Right atrium auricular region (tissue), 2 donors: ENCODE data around the gene PKMYT1. TPM values are rescaled to one million over a fixed set of nuclear protein-coding genes. Genes with fewer than 3 reads are reported as not detected.

Experiments used
- DNase-seq: peaks from one replicate; pipeline ENCODE4 v3.0.0-alpha.2; 2019; ENCODE audit warnings: low spot score
- H3K27ac ChIP-seq, 2 donors: fragments of 200-600 bp; sonication (generic); 1 replicate in 1 of 2; 2 replicates in 1 of 2; pipeline ENCODE4 v1.5.1; 2016 to 2019
- H3K27me3 ChIP-seq, 2 donors: fragments of 200-600 bp; sonication (generic); one replicate each; pipeline versions ENCODE4 v1.5.1 to v1.6.0; 2017 to 2019
- H3K36me3 ChIP-seq: fragments of 200-600 bp; sonication (generic); one replicate; pipeline ENCODE4 v1.5.1; 2016
- H3K4me1 ChIP-seq, 2 donors: fragments of 200-600 bp; sonication (generic); one replicate each; pipeline versions ENCODE4 v1.5.1 to v1.6.0; 2017 to 2019
- H3K4me3 ChIP-seq, 2 donors: fragments of 200-600 bp; sonication (generic); 1 replicate in 1 of 2; 2 replicates in 1 of 2; pipeline ENCODE4 v1.5.1; 2017 to 2019; ENCODE audit warnings: mild to moderate bottlenecking in 1 of 2, moderate library complexity in 1 of 2
- H3K9me3 ChIP-seq, 2 donors: fragments of 200-600 bp; sonication (generic); one replicate each; pipeline ENCODE4 v1.5.1; 2019
- CTCF ChIP-seq, 2 donors: fragments of 200-600 bp; sonication (generic); IDR thresholded peaks; one replicate each; pipeline ENCODE4 v1.5.1; 2019; ENCODE audit warnings: antibody characterized with exemption in 2 of 2
- total RNA-seq, 2 donors: library from RNA; depleted of rRNA; stranded (reverse); fragments of >200 nt; gene quantifications; one replicate each; pipeline ENCODE4 v1.1.0, GENCODE V29; 2016

PKMYT1 gene
- total RNA-seq, 2 donors from 2014 or later: 0.52 to 0.98 TPM

- H3K36me3 ChIP-seq: no peaks in the 10 kb centered on the region
- no peaks in the 10 kb centered on the region for H3K9me3 ChIP-seq
- H3K27ac ChIP-seq: peak overlapping the region; percentile 80 to 90
- H3K4me1 ChIP-seq: peaks cover 0 to 41% of the 10 kb centered on the region in 2 donors
- no peak for TF ChIP-seq CTCF (IDR thresholded peaks at IDR 0.05)
- DNase-seq: no peak
- H3K4me3 ChIP-seq: no peak overlapping the region
- H3K27me3 ChIP-seq: no peaks in the 10 kb centered on the region
These were observed 5.2 kb upstream of the PKMYT1 start for GRCh38 chr16:2985462-2985861.

GRCh38 chr16:2983706-2984136 lies 3.5 kb upstream of the PKMYT1 start:
- TF ChIP-seq CTCF (IDR thresholded peaks at IDR 0.05): peak; percentile 98
- peak overlapping the region in 1 of 2 donors; percentile 31 for H3K4me3 ChIP-seq
- H3K27me3 ChIP-seq: no peaks in the 10 kb centered on the region
- peak; percentile 88 for DNase-seq
- H3K27ac ChIP-seq: peak overlapping the region in 1 of 2 donors; percentile 11
- H3K4me1 ChIP-seq: peaks cover 0 to 51% of the 10 kb centered on the region in 2 donors
- H3K9me3 ChIP-seq: no peaks in the 10 kb centered on the region
- H3K36me3 ChIP-seq: no peaks in the 10 kb centered on the region

- no peaks in the 10 kb centered on the region for H3K36me3 ChIP-seq
- no peak overlapping the region for H3K27ac ChIP-seq
- H3K4me1 ChIP-seq: peaks cover 0 to 51% of the 10 kb centered on the region in 2 donors
- H3K4me3 ChIP-seq: no peak overlapping the region
- no peaks in the 10 kb centered on the region for H3K27me3 ChIP-seq
- TF ChIP-seq CTCF (IDR thresholded peaks at IDR 0.05): no peak
- no peaks in the 10 kb centered on the region for H3K9me3 ChIP-seq
- no peak for DNase-seq
These were observed 2.2 kb upstream of the PKMYT1 start for GRCh38 chr16:2982402-2982801.

- DNase-seq: no peak
These were observed 1.6 kb upstream of the PKMYT1 start for GRCh38 chr16:2981899-2982250.

GRCh38 chr16:2981177-2981898 lies 1.1 kb upstream of the PKMYT1 start:
- Histone ChIP-seq H3K27me3 (no peaks in the 10 kb centered on the region), H3K27ac (no peak overlapping the region), H3K36me3 (no peaks in the 10 kb centered on the region), H3K9me3 (no peaks in the 10 kb centered on the region), H3K4me3 (peak overlapping the region in 1 of 2 donors; percentile 81), H3K4me1 (peaks cover 0 to 47% of the 10 kb centered on the region in 2 donors)
- DNase-seq: no peak
- TF ChIP-seq CTCF (IDR thresholded peaks at IDR 0.05): no peak

More at GRCh38 chr16:2981899-2982250, 1.6 kb upstream of the PKMYT1 start:
- no peaks in the 10 kb centered on the region for H3K36me3 ChIP-seq
- H3K9me3 ChIP-seq: no peaks in the 10 kb centered on the region
- peaks cover 0 to 51% of the 10 kb centered on the region in 2 donors for H3K4me1 ChIP-seq
- H3K4me3 ChIP-seq: no peak overlapping the region
- no peak for TF ChIP-seq CTCF (IDR thresholded peaks at IDR 0.05)
- H3K27ac ChIP-seq: no peak overlapping the region
- H3K27me3 ChIP-seq: no peaks in the 10 kb centered on the region
